Hepatocyte (in vitro differentiated cells): Measurements from ENCODE around the gene CBL.

Experiments
- EZH2phosphoT487 ChIP-seq: fragments of 200-600 bp; sonication (generic); IDR thresholded peaks from one replicate; pipeline ENCODE4 v1.6.1; 2018; ENCODE audit warnings: antibody characterized with exemption, mild to moderate bottlenecking, low read depth, moderate library complexity; ENCODE audit not compliant: unreplicated experiment, severe bottlenecking
- TF ChIP-seq, protein P1 (sequence below): fragments of 200-600 bp; sonication (generic); IDR thresholded peaks from 2 replicates; pipeline ENCODE4 v1.5.1; 2016; ENCODE audit warnings: antibody characterized with exemption, mild to moderate bottlenecking; ENCODE audit not compliant: poor library complexity

DNA sequence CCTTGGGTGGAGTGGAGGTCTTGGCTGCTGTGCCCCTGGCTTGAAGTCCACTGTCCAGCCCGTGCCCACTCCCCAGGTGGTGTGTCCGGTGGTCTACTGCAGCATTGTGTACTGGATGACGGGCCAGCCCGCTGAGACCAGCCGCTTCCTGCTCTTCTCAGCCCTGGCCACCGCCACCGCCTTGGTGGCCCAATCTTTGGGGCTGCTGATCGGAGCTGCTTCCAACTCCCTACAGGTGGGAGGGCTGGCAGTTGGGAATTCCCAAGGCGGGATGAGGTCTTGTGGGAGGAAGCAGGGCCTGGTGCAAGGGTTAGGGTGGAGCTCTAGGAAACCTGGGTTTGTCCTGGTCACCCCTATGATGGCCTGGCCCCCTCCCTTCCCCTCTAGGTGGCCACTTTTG lies 46.0 kb upstream of the CBL start:
- TF ChIP-seq, protein P1, sequence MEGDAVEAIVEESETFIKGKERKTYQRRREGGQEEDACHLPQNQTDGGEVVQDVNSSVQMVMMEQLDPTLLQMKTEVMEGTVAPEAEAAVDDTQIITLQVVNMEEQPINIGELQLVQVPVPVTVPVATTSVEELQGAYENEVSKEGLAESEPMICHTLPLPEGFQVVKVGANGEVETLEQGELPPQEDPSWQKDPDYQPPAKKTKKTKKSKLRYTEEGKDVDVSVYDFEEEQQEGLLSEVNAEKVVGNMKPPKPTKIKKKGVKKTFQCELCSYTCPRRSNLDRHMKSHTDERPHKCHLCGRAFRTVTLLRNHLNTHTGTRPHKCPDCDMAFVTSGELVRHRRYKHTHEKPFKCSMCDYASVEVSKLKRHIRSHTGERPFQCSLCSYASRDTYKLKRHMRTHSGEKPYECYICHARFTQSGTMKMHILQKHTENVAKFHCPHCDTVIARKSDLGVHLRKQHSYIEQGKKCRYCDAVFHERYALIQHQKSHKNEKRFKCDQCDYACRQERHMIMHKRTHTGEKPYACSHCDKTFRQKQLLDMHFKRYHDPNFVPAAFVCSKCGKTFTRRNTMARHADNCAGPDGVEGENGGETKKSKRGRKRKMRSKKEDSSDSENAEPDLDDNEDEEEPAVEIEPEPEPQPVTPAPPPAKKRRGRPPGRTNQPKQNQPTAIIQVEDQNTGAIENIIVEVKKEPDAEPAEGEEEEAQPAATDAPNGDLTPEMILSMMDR: no peak
- no peak for TF ChIP-seq EZH2phosphoT487
